Smooth muscle cell (in vitro differentiated cells): Measurements from ENCODE around the gene CCT8L2. TPM values are rescaled to one million over a fixed set of nuclear protein-coding genes. Genes with fewer than 3 reads are reported as not detected.
"Not testable (repeated sequence)": the region's sequence is repeated elsewhere in the genome, so short reads cannot be mapped to it uniquely, and the experiment has no call there.

Source experiments
- DNase-seq: peaks from one replicate; lab custom pipeline; 2025; ENCODE audit not compliant: unreplicated experiment; lab: John Stamatoyannopoulos, UW
- H2AFZ ChIP-seq: fragments of 200-600 bp; sonication (generic); 2 replicates; pipeline ENCODE4 v1.6.0; 2016; ENCODE audit warnings: antibody characterized with exemption, low read depth, mild to moderate bottlenecking
- H3F3A ChIP-seq: fragments of 200-600 bp; sonication (generic); 2 replicates; pipeline ENCODE4 v1.6.0; 2017; ENCODE audit warnings: antibody characterized with exemption, low read depth
- H3K27ac ChIP-seq: fragments of 200-600 bp; sonication (generic); 2 replicates; pipeline ENCODE4 v1.5.1; 2016; ENCODE audit warnings: low read depth, mild to moderate bottlenecking
- H3K27me3 ChIP-seq: fragments of 200-600 bp; sonication (generic); 2 replicates; pipeline ENCODE4 v1.6.1; 2016; ENCODE audit warnings: low read depth, mild to moderate bottlenecking
- H3K36me3 ChIP-seq: fragments of 200-600 bp; sonication (generic); 2 replicates; pipeline ENCODE4 v1.5.1; 2016; ENCODE audit warnings: low read depth
- H3K4me1 ChIP-seq: fragments of 200-600 bp; sonication (generic); 2 replicates; pipeline ENCODE4 v1.5.1; 2016; ENCODE audit warnings: low read depth
- H3K4me2 ChIP-seq: fragments of 200-600 bp; sonication (generic); 2 replicates; pipeline ENCODE4 v1.6.0; 2016; ENCODE audit warnings: mild to moderate bottlenecking
- H3K4me3 ChIP-seq: fragments of 200-600 bp; sonication (generic); 2 replicates; pipeline ENCODE4 v1.5.1; 2016; ENCODE audit warnings: mild to moderate bottlenecking
- H3K79me2 ChIP-seq: fragments of 200-600 bp; sonication (generic); 2 replicates; pipeline ENCODE4 v1.6.0; 2016; ENCODE audit warnings: low read depth, mild to moderate bottlenecking
- H3K9ac ChIP-seq: fragments of 200-600 bp; sonication (generic); 2 replicates; pipeline ENCODE4 v1.6.0; 2016; ENCODE audit warnings: low read depth
- H3K9me3 ChIP-seq: fragments of 200-600 bp; sonication (generic); replicated peaks from 2 replicates; pipeline ENCODE4 v1.5.1; 2016; ENCODE audit warnings: low read depth
- H4K20me1 ChIP-seq: fragments of 200-600 bp; sonication (generic); 2 replicates; pipeline ENCODE4 v1.6.0; 2016; ENCODE audit warnings: low read depth
- WGBS: methylation state at CpG from one replicate; pipeline ENCODE4 v1.1.7; 2016; ENCODE audit warnings: low lambda C conversion rate; 5-methylcytosine and 5-hydroxymethylcytosine counted together
- polyA plus RNA-seq: library from polyadenylated mRNA; unstranded; fragments of >200 nt; fragmentation: Nextera tagmentation; extraction: Ambion mirVana; gene quantifications from 2 replicates; pipeline ENCODE4 v1.2.1, GENCODE V29; 2016
- total RNA-seq: library from RNA; depleted of rRNA; stranded (reverse); fragments of >200 nt; gene quantifications from 2 replicates; pipeline ENCODE4 v1.2.3, GENCODE V29; 2014
- TF ChIP-seq, protein P1 (sequence below): fragments of 200-600 bp; sonication (generic); IDR thresholded peaks from 2 replicates; pipeline ENCODE4 v1.5.1; 2017; ENCODE audit warnings: borderline replicate concordance, mild to moderate bottlenecking, antibody characterized with exemption; ENCODE audit not compliant: insufficient read depth, poor library complexity, severe bottlenecking

The CCT8L2 gene
- total and polyA plus RNA-seq, 2 experiments from 2014 or later: not detected

DNA sequence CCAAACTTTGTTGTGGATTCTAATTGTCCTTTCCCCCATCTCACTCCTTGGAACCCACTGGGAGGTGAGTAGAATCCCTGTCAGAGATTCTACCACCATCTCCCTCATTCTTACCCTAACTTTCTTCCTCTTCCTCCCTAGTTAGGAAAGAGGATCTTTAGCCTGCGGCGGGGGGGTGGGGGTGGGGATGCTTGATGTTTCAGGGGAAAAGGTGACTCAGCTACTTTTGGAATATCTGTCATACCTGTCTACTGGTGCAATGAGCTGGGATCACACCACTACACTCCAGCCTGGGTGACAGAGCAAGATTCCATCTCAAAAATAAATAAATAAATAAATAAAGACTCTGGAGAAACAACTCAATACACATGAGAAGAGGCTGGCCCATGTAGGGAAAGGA, 6.4 kb downstream of the CCT8L2 start:
- H3K4me1 ChIP-seq: no peaks in the 10 kb centered on the region
- 95% methylated on average over 2 of the region's 2 CpGs for WGBS

DNA sequence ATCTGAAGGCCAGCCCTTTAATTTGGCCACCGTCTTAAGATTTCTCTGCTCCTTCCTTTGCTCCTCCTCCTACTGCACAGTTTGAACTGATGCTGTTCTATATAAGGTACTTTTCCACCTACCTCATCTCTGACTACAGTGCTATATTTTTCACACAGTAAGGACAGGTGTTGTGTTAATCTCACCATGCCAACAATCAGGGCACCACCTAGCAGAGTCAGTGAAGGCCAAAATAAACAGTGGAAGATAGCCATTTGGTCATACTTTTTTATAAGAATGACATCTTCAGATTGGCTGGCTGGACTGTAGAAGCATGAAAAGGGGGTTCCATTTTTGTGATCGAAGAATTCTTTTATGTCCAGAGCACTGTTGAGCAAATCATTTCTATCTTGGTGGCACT, 11.7 kb downstream of the CCT8L2 start:
- H2AFZ ChIP-seq, H3K4me1 ChIP-seq, H3K27me3 ChIP-seq, H3K4me3 ChIP-seq, H3K79me2 ChIP-seq, H3F3A ChIP-seq, H3K9ac ChIP-seq, DNase-seq, H3K9me3 ChIP-seq, H4K20me1 ChIP-seq, H3K27ac ChIP-seq, H3K36me3 ChIP-seq, H3K4me2 ChIP-seq: not testable (repeated sequence)
- 59% methylated on average over 1 of the region's 2 CpGs for WGBS

More for the DNA sequence above, 6.4 kb downstream of the CCT8L2 start:
- Histone ChIP-seq H3F3A (no peaks in the 10 kb centered on the region), H3K9ac (no peak overlapping the region), H3K79me2 (no peaks in the 10 kb centered on the region), H3K4me2 (no peak overlapping the region), H4K20me1 (no peaks in the 10 kb centered on the region), H2AFZ (no peak overlapping the region), H3K9me3 (no peaks in the 10 kb centered on the region), H3K27ac (no peak overlapping the region), H3K36me3 (no peaks in the 10 kb centered on the region), H3K27me3 (no peaks in the 10 kb centered on the region), H3K4me3 (no peak overlapping the region)
- TF ChIP-seq, protein P1, sequence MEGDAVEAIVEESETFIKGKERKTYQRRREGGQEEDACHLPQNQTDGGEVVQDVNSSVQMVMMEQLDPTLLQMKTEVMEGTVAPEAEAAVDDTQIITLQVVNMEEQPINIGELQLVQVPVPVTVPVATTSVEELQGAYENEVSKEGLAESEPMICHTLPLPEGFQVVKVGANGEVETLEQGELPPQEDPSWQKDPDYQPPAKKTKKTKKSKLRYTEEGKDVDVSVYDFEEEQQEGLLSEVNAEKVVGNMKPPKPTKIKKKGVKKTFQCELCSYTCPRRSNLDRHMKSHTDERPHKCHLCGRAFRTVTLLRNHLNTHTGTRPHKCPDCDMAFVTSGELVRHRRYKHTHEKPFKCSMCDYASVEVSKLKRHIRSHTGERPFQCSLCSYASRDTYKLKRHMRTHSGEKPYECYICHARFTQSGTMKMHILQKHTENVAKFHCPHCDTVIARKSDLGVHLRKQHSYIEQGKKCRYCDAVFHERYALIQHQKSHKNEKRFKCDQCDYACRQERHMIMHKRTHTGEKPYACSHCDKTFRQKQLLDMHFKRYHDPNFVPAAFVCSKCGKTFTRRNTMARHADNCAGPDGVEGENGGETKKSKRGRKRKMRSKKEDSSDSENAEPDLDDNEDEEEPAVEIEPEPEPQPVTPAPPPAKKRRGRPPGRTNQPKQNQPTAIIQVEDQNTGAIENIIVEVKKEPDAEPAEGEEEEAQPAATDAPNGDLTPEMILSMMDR: no peak
- no peak for DNase-seq

DNA sequence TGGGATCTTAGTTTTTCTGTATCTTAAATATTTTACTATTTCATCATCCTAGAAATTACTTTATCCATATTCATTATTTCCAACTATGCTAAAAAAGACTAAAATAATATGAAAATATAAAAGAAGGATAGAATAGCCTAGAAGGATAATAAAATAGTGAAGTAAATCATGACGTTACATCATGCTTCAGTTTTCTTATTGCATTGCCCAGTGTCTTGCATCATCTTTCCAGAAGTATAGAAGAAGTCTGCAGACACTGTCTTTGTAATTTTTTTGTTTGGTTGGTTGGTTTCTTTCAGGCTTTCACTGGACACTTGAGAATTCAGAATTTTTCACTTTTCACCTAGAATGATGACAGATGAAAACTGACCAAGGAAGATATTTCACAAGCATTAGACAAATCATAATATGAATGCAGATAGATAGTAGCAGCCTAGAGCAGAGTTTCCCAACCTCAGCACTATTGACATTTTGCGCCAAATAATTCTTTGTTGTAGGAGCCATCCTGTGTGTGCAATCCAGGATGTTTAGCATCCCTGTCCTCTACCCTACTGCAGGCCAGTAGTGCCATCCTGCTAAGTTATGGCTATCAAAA, 23.3 kb downstream of the CCT8L2 start:
- not testable (repeated sequence) for H2AFZ ChIP-seq, H3K27ac ChIP-seq, H3K9ac ChIP-seq, H3K4me3 ChIP-seq, H4K20me1 ChIP-seq, H3K36me3 ChIP-seq, DNase-seq, H3F3A ChIP-seq, H3K4me1 ChIP-seq, H3K27me3 ChIP-seq, H3K4me2 ChIP-seq, H3K79me2 ChIP-seq, H3K9me3 ChIP-seq
- WGBS: 42% methylated on average over 2 of the region's 2 CpGs

DNA sequence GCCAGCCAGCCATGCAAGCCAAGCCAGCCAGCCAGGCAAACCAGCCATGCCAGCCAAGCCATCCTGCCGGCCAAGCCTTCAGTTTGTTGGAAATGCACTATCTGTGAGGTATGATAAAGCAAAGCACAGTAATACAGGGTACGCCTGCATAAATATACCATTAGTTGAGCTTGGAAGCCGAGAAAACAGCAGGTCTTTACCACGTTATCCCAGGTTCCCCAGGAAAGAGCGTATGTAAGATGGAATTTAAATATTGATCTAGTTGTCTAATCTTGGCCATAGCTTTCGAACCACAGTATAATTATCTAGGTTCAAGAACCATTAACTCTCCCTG, 24.2 kb downstream of the CCT8L2 start:
- H3K79me2 ChIP-seq: no peaks in the 10 kb centered on the region
- H3K27me3 ChIP-seq: no peaks in the 10 kb centered on the region
- H3K4me1 ChIP-seq: no peaks in the 10 kb centered on the region
- WGBS: 83% methylated on average over 6 of the region's 6 CpGs
- H3K4me2 ChIP-seq: no peak overlapping the region
- DNase-seq: no peak
- H2AFZ ChIP-seq: no peak overlapping the region
- H3K4me3 ChIP-seq: no peak overlapping the region
- no peaks in the 10 kb centered on the region for H3F3A ChIP-seq
- no peaks in the 10 kb centered on the region for H3K9me3 ChIP-seq
- no peaks in the 10 kb centered on the region for H4K20me1 ChIP-seq
- no peak overlapping the region for H3K9ac ChIP-seq
- no peaks in the 10 kb centered on the region for H3K36me3 ChIP-seq
- TF ChIP-seq, protein P1: no peak
- no peak overlapping the region for H3K27ac ChIP-seq

DNA sequence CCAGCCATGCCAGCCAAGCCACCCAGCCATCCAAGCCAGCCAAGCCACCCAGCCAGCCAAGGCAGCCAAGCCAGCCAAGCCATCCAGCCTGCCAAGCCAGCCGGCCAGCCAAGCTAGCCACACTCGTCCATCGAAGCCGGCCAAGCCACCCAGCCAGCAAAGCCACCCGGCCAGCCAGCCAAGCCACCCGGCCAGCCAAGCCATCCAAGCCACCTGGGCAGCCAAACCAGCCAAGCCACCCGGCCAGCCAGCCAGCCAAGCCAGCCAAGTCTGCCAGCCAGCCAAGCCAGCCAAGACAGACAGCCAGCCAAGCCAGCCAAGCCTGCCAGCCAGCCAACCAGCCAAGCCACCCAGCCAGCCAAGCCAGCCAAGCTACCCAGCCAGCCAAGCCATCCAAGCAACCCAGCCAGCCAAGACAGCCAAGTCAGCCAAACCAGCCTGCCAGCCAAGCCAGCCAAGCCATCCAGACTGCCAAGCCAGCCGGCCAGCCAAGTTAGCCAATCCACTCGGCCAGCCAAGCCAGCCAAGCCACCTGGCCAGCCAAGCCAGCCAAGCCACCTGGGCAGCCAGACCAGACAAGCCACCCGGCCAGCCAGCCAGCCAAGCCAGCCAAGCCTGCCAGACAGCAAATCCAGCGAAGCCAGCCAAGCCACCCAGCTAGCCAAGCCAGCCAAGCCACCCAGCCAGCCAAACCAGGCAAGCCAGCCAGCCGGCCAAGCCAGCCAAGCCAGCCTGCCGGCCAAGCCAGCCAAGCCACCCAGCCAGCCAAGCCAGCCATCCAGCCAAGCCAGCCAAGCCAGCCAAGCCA, 24.8 kb downstream of the CCT8L2 start:
- not testable (repeated sequence) for H3K27me3 ChIP-seq, DNase-seq, H3K9me3 ChIP-seq

DNA sequence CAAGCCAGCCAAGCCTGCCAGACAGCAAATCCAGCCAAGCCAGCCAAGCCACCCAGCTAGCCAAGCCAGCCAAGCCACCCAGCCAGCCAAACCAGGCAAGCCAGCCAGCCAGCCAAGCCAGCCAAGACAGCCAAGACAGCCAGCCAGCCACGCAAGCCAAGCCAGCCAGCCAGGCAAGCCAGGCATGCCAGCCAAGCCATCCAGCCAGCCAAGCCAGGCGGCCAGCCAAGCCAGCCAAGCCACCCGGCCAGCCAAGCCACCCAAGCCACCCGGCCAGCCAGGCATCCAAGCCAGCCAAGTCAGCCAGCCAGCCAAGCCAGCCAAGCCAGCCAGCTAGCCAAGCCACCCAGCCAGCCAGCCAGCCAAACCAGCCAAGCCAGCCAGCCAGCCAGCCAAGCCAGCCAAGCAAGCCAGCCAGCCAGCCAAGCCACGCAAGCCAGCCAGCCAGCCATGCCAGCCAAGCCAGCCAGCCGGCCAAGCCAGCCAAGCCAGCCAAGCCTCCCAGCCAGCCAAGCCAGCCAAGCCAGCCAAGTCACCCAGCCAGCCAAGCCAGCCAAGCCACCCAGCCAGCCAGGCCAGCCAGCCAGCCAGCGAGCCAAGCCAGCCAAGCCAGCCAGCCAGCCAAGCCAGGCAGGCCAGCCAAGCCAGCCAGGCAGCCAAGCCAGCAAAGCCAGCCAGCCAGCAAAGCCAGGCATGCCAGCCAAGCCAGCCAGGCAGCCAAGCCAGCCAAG, 26.0 kb downstream of the CCT8L2 start:
- H3F3A ChIP-seq, DNase-seq, H4K20me1 ChIP-seq, H3K27ac ChIP-seq, H3K36me3 ChIP-seq, H3K4me3 ChIP-seq, H3K4me1 ChIP-seq, H3K79me2 ChIP-seq, H2AFZ ChIP-seq, H3K9me3 ChIP-seq, H3K27me3 ChIP-seq, H3K9ac ChIP-seq, H3K4me2 ChIP-seq: not testable (repeated sequence)
- WGBS: 79% methylated on average over 7 of the region's 7 CpGs

More for the DNA sequence above, 24.8 kb downstream of the CCT8L2 start:
- H4K20me1 ChIP-seq, H2AFZ ChIP-seq, H3K27ac ChIP-seq, H3K4me1 ChIP-seq, H3F3A ChIP-seq, H3K4me3 ChIP-seq, H3K79me2 ChIP-seq, H3K36me3 ChIP-seq, H3K4me2 ChIP-seq, H3K9ac ChIP-seq: not testable (repeated sequence)
- 86% methylated on average over 13 of the region's 13 CpGs for WGBS
